Hematopoietic multipotent progenitor cell treated with erythropoietin and hydrocortisone succinate and interleukin-3 and kit ligand, for 8 days (in vitro differentiated cells): Measurements from ENCODE around the gene PROM1.

ENCODE experiments used
- DNase-seq: peaks from one replicate; pipeline ENCODE4 v3.0.0-alpha.2; 2015

PROM1 gene

GRCh38 chr4:15976456-15977447, 107.1 kb downstream of the PROM1 start:
- no peak for DNase-seq

GRCh38 chr4:15971068-15971801, 112.6 kb downstream of the PROM1 start:
- no peak for DNase-seq

GRCh38 chr4:15968551-15969300, 115.1 kb downstream of the PROM1 start:
- DNase-seq = no peak

GRCh38 chr4:15965325-15965724, 118.5 kb downstream of the PROM1 start:
- DNase-seq = no peak

GRCh38 chr4:15964159-15964558, 119.7 kb downstream of the PROM1 start:
- DNase-seq = no peak

GRCh38 chr4:15963576-15963975, 120.2 kb downstream of the PROM1 start:
- DNase-seq = no peak

GRCh38 chr4:15963001-15963451, 120.8 kb downstream of the PROM1 start, which contains the start of gene FGFBP2:
Gene FGFBP2 (minus strand): TSS chr4:15963175. CDS start chr4:15963129, 46 bp downstream.
- peak; percentile 56 for DNase-seq

GRCh38 chr4:15961781-15962510, 121.9 kb downstream of the PROM1 start:
- no peak for DNase-seq

GRCh38 chr4:15958562-15958961, 125.3 kb downstream of the PROM1 start:
- no peak for DNase-seq

GRCh38 chr4:15956179-15956850, 127.5 kb downstream of the PROM1 start:
- DNase-seq = peak; percentile 78

- DNase-seq = no peak
Observed at GRCh38 chr4:15955670-15956069, 128.2 kb downstream of the PROM1 start.

- DNase-seq = no peak
Observed at GRCh38 chr4:15953625-15954024, 130.2 kb downstream of the PROM1 start.

- DNase-seq = no peak
Observed at GRCh38 chr4:15951781-15952180, 132.0 kb downstream of the PROM1 start.

GRCh38 chr4:15948826-15949225, 135.0 kb downstream of the PROM1 start:
- DNase-seq = no peak

- DNase-seq = no peak
Observed at GRCh38 chr4:15947684-15948083, 136.1 kb downstream of the PROM1 start.

GRCh38 chr4:15945516-15945915, 138.3 kb downstream of the PROM1 start:
- peak; percentile 20 for DNase-seq

GRCh38 chr4:15944895-15945294, 138.9 kb downstream of the PROM1 start:
- no peak for DNase-seq

- no peak for DNase-seq
Observed at GRCh38 chr4:15942283-15942682, 141.5 kb downstream of the PROM1 start.

GRCh38 chr4:15938640-15939039, 145.2 kb downstream of the PROM1 start, which contains the start of gene FGFBP1:
Gene FGFBP1 (minus strand): TSS chr4:15938740. CDS start chr4:15936632, 2,108 bp downstream.
- DNase-seq = no peak

GRCh38 chr4:15938182-15938581, 145.6 kb downstream of the PROM1 start:
- no peak for DNase-seq

- DNase-seq = no peak
Observed at GRCh38 chr4:15936495-15936894, 147.3 kb downstream of the PROM1 start.
